ENCODE measurements around the gene NLGN4Y.

NLGN4Y gene

DNA sequence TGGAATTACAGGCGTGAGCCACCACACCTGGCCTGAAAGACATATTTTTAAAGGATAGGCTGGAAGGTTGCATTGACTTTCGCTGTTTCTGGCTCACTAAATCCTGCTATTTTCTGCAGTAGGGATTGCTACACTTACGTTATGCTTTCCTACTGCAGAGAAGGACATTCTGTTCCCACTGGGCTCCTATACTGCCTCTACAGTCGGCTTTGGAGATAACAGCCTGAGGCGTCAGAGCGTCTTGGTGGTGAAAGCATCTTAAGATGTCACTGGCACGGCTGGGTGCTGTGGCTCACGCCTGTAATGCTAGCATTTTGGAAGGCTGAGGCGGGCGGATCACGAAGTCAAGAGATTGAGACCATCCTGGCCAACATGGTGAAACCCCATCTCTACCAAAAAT lies 77.0 kb downstream of the NLGN4Y start:
- TF ChIP-seq, protein P1, sequence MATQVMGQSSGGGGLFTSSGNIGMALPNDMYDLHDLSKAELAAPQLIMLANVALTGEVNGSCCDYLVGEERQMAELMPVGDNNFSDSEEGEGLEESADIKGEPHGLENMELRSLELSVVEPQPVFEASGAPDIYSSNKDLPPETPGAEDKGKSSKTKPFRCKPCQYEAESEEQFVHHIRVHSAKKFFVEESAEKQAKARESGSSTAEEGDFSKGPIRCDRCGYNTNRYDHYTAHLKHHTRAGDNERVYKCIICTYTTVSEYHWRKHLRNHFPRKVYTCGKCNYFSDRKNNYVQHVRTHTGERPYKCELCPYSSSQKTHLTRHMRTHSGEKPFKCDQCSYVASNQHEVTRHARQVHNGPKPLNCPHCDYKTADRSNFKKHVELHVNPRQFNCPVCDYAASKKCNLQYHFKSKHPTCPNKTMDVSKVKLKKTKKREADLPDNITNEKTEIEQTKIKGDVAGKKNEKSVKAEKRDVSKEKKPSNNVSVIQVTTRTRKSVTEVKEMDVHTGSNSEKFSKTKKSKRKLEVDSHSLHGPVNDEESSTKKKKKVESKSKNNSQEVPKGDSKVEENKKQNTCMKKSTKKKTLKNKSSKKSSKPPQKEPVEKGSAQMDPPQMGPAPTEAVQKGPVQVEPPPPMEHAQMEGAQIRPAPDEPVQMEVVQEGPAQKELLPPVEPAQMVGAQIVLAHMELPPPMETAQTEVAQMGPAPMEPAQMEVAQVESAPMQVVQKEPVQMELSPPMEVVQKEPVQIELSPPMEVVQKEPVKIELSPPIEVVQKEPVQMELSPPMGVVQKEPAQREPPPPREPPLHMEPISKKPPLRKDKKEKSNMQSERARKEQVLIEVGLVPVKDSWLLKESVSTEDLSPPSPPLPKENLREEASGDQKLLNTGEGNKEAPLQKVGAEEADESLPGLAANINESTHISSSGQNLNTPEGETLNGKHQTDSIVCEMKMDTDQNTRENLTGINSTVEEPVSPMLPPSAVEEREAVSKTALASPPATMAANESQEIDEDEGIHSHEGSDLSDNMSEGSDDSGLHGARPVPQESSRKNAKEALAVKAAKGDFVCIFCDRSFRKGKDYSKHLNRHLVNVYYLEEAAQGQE (IDR thresholded peaks at IDR 0.05; ENCODE audit: insufficient read depth in 1 of 2, low read depth in 2 of 2, low read length in 2 of 2): no peak
- TF ChIP-seq FOXP2 (optimal IDR thresholded peaks at IDR 0.05; ENCODE audit: borderline replicate concordance, extremely low read depth, extremely low read length, insufficient read depth) (no peak), POLR2AphosphoS5 (IDR thresholded peaks at IDR 0.05; ENCODE audit: low read depth, low read length) (no peak), TAF1 (IDR thresholded peaks at IDR 0.05; ENCODE audit: borderline replicate concordance, insufficient read depth, low read length) (no peak), SIN3A (IDR thresholded peaks at IDR 0.05; ENCODE audit: borderline replicate concordance, insufficient read depth, low read length) (no peak)

DNA sequence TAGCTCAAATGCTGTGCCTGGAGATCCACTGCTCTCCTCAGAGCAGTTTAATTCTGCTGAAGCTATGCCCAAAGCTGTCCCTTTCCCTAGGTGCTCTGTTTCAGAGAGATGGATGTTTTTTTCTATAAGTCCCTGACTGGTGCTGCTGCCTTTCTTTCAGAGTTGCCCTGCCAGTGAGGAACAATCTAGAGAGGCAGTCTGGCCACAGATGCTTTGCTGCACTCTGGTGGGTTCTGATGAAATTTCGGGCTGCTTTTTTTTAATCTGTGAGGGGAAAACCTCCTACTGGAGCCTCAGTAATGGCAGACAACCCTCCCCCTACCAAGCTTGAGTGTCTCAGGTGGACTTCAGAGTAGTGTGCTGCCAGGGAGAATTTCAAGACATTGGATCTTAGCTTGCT lies 93.3 kb downstream of the NLGN4Y start:
- TF ChIP-seq SIN3A (IDR thresholded peaks at IDR 0.05; ENCODE audit: borderline replicate concordance, insufficient read depth, low read length) (no peak), FOXP2 (optimal IDR thresholded peaks at IDR 0.05; ENCODE audit: borderline replicate concordance, extremely low read depth, extremely low read length, insufficient read depth) (no peak), TAF1 (IDR thresholded peaks at IDR 0.05; ENCODE audit: borderline replicate concordance, insufficient read depth, low read length) (no peak), POLR2AphosphoS5 (IDR thresholded peaks at IDR 0.05; ENCODE audit: low read depth, low read length) (no peak)

DNA sequence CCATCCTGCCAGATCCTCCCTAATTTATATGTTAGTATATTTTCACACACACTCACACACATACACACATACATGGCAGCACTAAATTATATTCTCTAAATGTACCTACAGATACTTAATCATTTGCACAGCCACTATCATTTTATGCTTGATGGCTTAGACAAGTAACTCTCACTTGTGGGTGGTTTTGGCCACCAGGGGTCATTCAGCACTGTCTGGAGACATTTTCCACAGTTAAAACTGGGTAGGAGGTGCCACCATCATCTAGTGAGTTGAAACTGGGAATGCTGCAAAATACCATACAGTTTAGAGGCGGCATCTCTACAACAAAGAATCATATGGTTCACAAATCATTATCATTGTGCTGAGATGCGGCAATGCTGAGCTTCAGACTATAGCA lies 94.2 kb downstream of the NLGN4Y start:
- TF ChIP-seq SIN3A (IDR thresholded peaks at IDR 0.05; ENCODE audit: borderline replicate concordance, insufficient read depth, low read length): no peak
- TF ChIP-seq, protein P1 (IDR thresholded peaks at IDR 0.05; ENCODE audit: insufficient read depth in 1 of 2, low read depth in 2 of 2, low read length in 2 of 2): no peak

DNA sequence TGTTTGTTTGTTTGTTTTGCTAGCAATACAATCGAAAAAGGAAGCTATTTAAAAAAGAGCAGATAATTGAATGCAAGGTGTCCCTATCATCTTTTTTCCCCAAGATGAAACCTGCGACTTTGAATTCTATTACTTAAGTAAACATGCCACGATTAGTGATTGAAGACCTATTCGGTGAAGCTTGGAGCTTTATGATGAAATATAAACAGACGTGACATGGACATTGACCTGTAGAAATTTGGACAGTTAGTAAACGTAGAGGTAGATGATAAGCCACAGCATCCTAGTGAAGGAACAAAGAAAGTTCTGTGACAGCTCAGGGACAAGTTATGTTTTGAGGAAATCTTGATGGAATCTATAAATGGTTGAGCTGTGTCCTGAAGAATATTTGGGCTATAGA lies 103.9 kb downstream of the NLGN4Y start:
- no peak for TF ChIP-seq TAF1 (IDR thresholded peaks at IDR 0.05; ENCODE audit: borderline replicate concordance, insufficient read depth, low read length)
- TF ChIP-seq FOXP2 (optimal IDR thresholded peaks at IDR 0.05; ENCODE audit: borderline replicate concordance, extremely low read depth, extremely low read length, insufficient read depth): no peak
- TF ChIP-seq, protein P1 (IDR thresholded peaks at IDR 0.05; ENCODE audit: insufficient read depth in 1 of 2, low read depth in 2 of 2, low read length in 2 of 2): no peak
- TF ChIP-seq POLR2AphosphoS5 (IDR thresholded peaks at IDR 0.05; ENCODE audit: low read depth, low read length): no peak
- no peak for TF ChIP-seq SIN3A (IDR thresholded peaks at IDR 0.05; ENCODE audit: borderline replicate concordance, insufficient read depth, low read length)

DNA sequence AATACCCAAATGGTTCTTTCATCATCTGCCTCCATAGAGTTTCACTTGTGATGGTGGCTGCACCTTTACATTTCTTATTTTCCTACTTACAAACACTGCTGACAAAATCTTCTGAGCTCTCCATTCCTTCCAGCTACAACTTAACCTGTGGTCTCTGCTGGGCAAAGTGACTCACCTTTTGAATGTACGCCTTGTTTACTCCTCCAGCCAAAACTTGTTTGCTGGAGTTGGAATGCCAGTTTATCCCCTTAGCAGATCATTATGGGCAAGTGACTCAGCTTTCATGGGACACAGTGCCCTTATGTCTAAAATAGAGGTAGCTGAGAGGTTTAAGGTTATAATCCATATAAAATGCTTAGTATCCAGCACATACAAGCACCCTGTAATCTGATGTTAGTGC lies 107.3 kb downstream of the NLGN4Y start:
- no peak for TF ChIP-seq SIN3A (IDR thresholded peaks at IDR 0.05; ENCODE audit: borderline replicate concordance, insufficient read depth, low read length)

DNA sequence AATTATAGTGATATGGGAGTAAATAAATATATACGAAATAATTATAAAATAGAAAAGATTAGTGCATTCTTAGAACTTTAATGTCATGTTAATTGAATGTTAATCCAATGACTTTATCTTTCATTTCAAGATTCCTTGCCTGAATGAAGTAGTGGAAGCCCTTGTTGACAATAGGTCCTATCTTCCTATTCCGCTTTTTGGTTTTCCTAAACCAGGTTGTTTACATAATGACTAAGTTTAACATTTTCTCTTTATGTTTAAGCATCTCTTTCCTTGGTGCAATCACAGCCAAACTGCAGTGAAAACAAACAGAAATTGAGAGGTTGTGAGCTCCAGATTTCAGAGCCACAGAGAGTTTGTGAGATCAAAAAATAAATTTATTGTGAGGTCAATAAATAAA lies 109.4 kb downstream of the NLGN4Y start:
- no peak for TF ChIP-seq SIN3A (IDR thresholded peaks at IDR 0.05; ENCODE audit: borderline replicate concordance, insufficient read depth, low read length)
- TF ChIP-seq TAF1 (IDR thresholded peaks at IDR 0.05; ENCODE audit: borderline replicate concordance, insufficient read depth, low read length): no peak
- TF ChIP-seq FOXP2 (optimal IDR thresholded peaks at IDR 0.05; ENCODE audit: borderline replicate concordance, extremely low read depth, extremely low read length, insufficient read depth): no peak
- no peak for TF ChIP-seq POLR2AphosphoS5 (IDR thresholded peaks at IDR 0.05; ENCODE audit: low read depth, low read length)
- TF ChIP-seq, protein P1 (IDR thresholded peaks at IDR 0.05; ENCODE audit: insufficient read depth in 1 of 2, low read depth in 2 of 2, low read length in 2 of 2): no peak

Data from PFSK-1 (cell line).